Measurements from ENCODE around the gene GCHFR.

GCHFR gene

DNA sequence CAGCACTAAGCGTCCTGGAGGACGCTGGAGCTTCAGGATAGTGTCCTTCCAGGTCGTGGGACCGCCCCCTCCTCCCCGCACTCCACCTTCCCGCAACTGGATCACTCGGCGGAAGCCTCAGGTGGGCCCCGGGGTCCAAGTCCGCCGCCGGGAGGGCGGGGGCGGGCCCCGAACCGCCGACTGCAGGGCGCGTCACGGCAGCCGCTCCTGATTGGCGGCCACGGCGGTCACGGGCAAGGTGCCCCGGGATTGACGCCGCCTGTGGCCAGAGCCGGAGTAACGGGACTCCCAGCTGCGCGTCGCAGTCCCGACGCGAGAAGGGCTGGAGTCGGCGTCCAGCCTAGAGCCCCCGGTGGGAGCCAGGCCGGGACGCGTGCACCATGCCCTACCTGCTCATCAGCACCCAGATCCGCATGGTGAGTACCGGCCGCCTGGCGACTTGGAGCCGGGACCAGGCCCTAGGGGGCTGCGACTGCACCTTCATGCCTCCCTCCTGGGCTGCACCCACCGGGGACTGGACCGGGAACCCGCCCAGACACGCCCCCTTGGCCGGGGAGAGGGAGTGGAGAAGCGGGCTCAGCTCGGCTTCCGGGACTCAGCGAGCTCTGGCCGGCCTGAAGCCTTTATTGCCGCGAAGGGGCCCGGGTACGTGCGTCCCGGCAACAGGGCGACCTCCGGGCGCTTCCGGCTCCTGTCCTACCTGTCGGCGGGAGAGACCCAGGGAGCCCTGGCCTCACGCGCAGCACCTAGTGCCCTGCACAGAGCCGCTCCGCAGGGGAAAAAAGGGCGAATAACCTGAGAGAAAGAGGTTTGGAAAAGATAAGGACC, at the start of gene GCHFR:
Gene GCHFR (plus strand): TSS at position 268 of the 828 bp plus-strand sequence. CDS start 113 bp downstream, at position 381.
- H3K36me3 ChIP-seq (ENCODE audit: control insufficient read depth, insufficient read depth, low read length): peaks cover 4% of the 10 kb centered on the region
- H3K4me1 ChIP-seq (ENCODE audit: control insufficient read depth, insufficient read depth, low read length): peaks cover 28% of the 10 kb centered on the region
- 0 out of 2 replicates have a peak, but pooled peaks cover 3% of the 10 kb centered on the region for H3K27me3 ChIP-seq (ENCODE audit: control insufficient read depth, insufficient read depth, low read length)
- peak within 1 kb of the TSS; percentile 76 for H3K4me3 ChIP-seq (ENCODE audit: low read depth, low read length)
- H3K9me3 ChIP-seq (ENCODE audit: control insufficient read depth, insufficient read depth, low read length): no peaks in the 10 kb centered on the region
- peak within 1 kb of the TSS; percentile 68 for H3K27ac ChIP-seq (ENCODE audit: low read depth, low read length)
- H3K9ac ChIP-seq (ENCODE audit: low read depth, low read length): peak within 1 kb of the TSS; percentile 61

DNA sequence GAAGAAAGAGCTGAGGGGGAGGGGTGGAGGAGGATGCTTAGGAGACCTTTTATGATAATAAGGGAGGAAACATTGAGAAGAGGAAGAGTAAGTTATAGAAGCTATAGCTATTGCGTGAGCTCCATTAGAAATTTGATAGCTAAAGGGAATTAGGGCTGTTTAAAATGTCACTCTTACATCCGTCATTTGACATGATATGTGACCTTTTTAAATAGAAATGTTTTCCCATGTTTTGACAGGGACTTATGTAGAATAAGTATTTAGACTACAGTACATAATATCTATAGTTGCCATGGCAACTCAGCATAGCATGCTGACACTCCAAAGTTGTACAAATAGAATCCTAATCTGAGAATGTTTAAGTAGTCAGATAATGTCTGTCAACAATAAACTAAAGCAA, 49.7 kb upstream of the GCHFR start:
- H3K9me3 ChIP-seq (ENCODE audit: control insufficient read depth, insufficient read depth, low read length): no peaks in the 10 kb centered on the region
- H3K9ac ChIP-seq (ENCODE audit: low read depth, low read length): no peak overlapping the region
- no peaks in the 10 kb centered on the region for H3K27me3 ChIP-seq (ENCODE audit: control insufficient read depth, insufficient read depth, low read length)
- H3K27ac ChIP-seq (ENCODE audit: low read depth, low read length): no peak overlapping the region
- H3K36me3 ChIP-seq (ENCODE audit: control insufficient read depth, insufficient read depth, low read length): peaks cover 72% of the 10 kb centered on the region
- H3K4me1 ChIP-seq (ENCODE audit: control insufficient read depth, insufficient read depth, low read length): no peaks in the 10 kb centered on the region
- H3K4me3 ChIP-seq (ENCODE audit: low read depth, low read length): no peak overlapping the region

- no peaks in the 10 kb centered on the region for H3K27me3 ChIP-seq (ENCODE audit: control insufficient read depth, insufficient read depth, low read length)
- no peak overlapping the region for H3K4me3 ChIP-seq (ENCODE audit: low read depth, low read length)
- H3K36me3 ChIP-seq (ENCODE audit: control insufficient read depth, insufficient read depth, low read length): peaks cover 73% of the 10 kb centered on the region
- no peak overlapping the region for H3K27ac ChIP-seq (ENCODE audit: low read depth, low read length)
- H3K4me1 ChIP-seq (ENCODE audit: control insufficient read depth, insufficient read depth, low read length): no peaks in the 10 kb centered on the region
- H3K9ac ChIP-seq (ENCODE audit: low read depth, low read length): no peak overlapping the region
- H3K9me3 ChIP-seq (ENCODE audit: control insufficient read depth, insufficient read depth, low read length): no peaks in the 10 kb centered on the region
Observed at GRCh38 chr15:40716165-40716564, 47.7 kb upstream of the GCHFR start.

DNA sequence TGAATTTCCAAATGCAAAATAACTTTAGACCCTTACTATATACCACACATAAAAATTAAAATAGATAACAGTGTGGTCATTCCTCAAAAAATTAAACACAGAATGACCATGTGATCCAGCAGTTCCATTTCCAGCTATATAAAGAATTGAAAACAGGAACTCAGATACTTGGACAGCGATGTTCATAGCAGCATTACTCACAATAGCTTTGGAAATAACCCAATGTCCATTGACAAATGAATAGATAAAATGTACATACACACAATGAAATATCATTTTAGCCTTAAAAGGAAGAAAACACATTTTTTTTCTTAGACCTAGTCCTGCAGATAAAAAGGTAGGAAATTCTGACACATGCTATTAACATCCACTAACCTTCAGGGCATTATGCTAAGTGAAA, 42.2 kb upstream of the GCHFR start:
- Histone ChIP-seq H3K4me1 (ENCODE audit: control insufficient read depth, insufficient read depth, low read length) (no peaks in the 10 kb centered on the region), H3K4me3 (ENCODE audit: low read depth, low read length) (no peak overlapping the region), H3K36me3 (ENCODE audit: control insufficient read depth, insufficient read depth, low read length) (peaks cover 57% of the 10 kb centered on the region), H3K27ac (ENCODE audit: low read depth, low read length) (no peak overlapping the region), H3K9me3 (ENCODE audit: control insufficient read depth, insufficient read depth, low read length) (no peaks in the 10 kb centered on the region), H3K9ac (ENCODE audit: low read depth, low read length) (no peak overlapping the region), H3K27me3 (ENCODE audit: control insufficient read depth, insufficient read depth, low read length) (no peaks in the 10 kb centered on the region)

GRCh38 chr15:40722354-40722753, 41.5 kb upstream of the GCHFR start:
- Histone ChIP-seq H3K9me3 (ENCODE audit: control insufficient read depth, insufficient read depth, low read length) (no peaks in the 10 kb centered on the region), H3K4me3 (ENCODE audit: low read depth, low read length) (no peak overlapping the region), H3K9ac (ENCODE audit: low read depth, low read length) (no peak overlapping the region), H3K4me1 (ENCODE audit: control insufficient read depth, insufficient read depth, low read length) (no peaks in the 10 kb centered on the region), H3K27ac (ENCODE audit: low read depth, low read length) (no peak overlapping the region), H3K36me3 (ENCODE audit: control insufficient read depth, insufficient read depth, low read length) (peaks cover 55% of the 10 kb centered on the region), H3K27me3 (ENCODE audit: control insufficient read depth, insufficient read depth, low read length) (no peaks in the 10 kb centered on the region)

GRCh38 chr15:40722934-40723333, 40.9 kb upstream of the GCHFR start:
- Histone ChIP-seq H3K27ac (ENCODE audit: low read depth, low read length) (no peak overlapping the region), H3K27me3 (ENCODE audit: control insufficient read depth, insufficient read depth, low read length) (no peaks in the 10 kb centered on the region), H3K36me3 (ENCODE audit: control insufficient read depth, insufficient read depth, low read length) (peaks cover 52% of the 10 kb centered on the region), H3K4me1 (ENCODE audit: control insufficient read depth, insufficient read depth, low read length) (no peaks in the 10 kb centered on the region), H3K9me3 (ENCODE audit: control insufficient read depth, insufficient read depth, low read length) (no peaks in the 10 kb centered on the region), H3K9ac (ENCODE audit: low read depth, low read length) (no peak overlapping the region), H3K4me3 (ENCODE audit: low read depth, low read length) (no peak overlapping the region)

GRCh38 chr15:40723919-40724318, 39.9 kb upstream of the GCHFR start:
- Histone ChIP-seq H3K4me1 (ENCODE audit: control insufficient read depth, insufficient read depth, low read length) (no peaks in the 10 kb centered on the region), H3K27ac (ENCODE audit: low read depth, low read length) (no peak overlapping the region), H3K4me3 (ENCODE audit: low read depth, low read length) (no peak overlapping the region), H3K27me3 (ENCODE audit: control insufficient read depth, insufficient read depth, low read length) (no peaks in the 10 kb centered on the region), H3K9me3 (ENCODE audit: control insufficient read depth, insufficient read depth, low read length) (no peaks in the 10 kb centered on the region), H3K9ac (ENCODE audit: low read depth, low read length) (no peak overlapping the region), H3K36me3 (ENCODE audit: control insufficient read depth, insufficient read depth, low read length) (peaks cover 53% of the 10 kb centered on the region)

DNA sequence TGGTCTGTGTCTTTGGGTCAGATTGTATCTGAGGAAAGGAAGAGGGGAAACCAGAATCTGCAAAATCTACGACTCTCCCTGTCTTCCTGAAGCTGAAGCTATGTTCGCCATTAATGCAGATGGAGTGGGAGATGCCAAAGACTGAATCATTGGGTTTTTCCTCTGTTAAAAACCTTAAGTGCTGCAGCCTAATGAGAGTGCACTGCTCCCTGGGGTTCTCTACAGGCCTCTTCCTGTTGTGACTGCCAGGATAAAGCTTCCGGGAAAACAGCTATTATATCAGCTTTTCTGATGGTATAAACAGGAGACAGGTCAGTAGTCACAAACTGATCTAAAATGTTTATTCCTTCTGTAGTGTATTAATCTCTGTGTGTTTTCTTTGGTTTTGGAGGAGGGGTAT, 32.8 kb upstream of the GCHFR start:
- no peaks in the 10 kb centered on the region for H3K27me3 ChIP-seq (ENCODE audit: control insufficient read depth, insufficient read depth, low read length)
- no peak overlapping the region for H3K9ac ChIP-seq (ENCODE audit: low read depth, low read length)
- H3K4me3 ChIP-seq (ENCODE audit: low read depth, low read length): no peak overlapping the region
- peak overlapping the region; percentile 73 for H3K27ac ChIP-seq (ENCODE audit: low read depth, low read length)
- H3K4me1 ChIP-seq (ENCODE audit: control insufficient read depth, insufficient read depth, low read length): no peaks in the 10 kb centered on the region
- H3K9me3 ChIP-seq (ENCODE audit: control insufficient read depth, insufficient read depth, low read length): no peaks in the 10 kb centered on the region
- peaks cover 68% of the 10 kb centered on the region for H3K36me3 ChIP-seq (ENCODE audit: control insufficient read depth, insufficient read depth, low read length)

- H3K9ac ChIP-seq (ENCODE audit: low read depth, low read length): no peak overlapping the region
- peak overlapping the region; percentile 20 for H3K27ac ChIP-seq (ENCODE audit: low read depth, low read length)
- no peaks in the 10 kb centered on the region for H3K9me3 ChIP-seq (ENCODE audit: control insufficient read depth, insufficient read depth, low read length)
- peaks cover 70% of the 10 kb centered on the region for H3K36me3 ChIP-seq (ENCODE audit: control insufficient read depth, insufficient read depth, low read length)
- no peaks in the 10 kb centered on the region for H3K27me3 ChIP-seq (ENCODE audit: control insufficient read depth, insufficient read depth, low read length)
- peaks cover 27% of the 10 kb centered on the region for H3K4me1 ChIP-seq (ENCODE audit: control insufficient read depth, insufficient read depth, low read length)
- no peak overlapping the region for H3K4me3 ChIP-seq (ENCODE audit: low read depth, low read length)
Observed at GRCh38 chr15:40736575-40736974, 27.3 kb upstream of the GCHFR start.

DNA sequence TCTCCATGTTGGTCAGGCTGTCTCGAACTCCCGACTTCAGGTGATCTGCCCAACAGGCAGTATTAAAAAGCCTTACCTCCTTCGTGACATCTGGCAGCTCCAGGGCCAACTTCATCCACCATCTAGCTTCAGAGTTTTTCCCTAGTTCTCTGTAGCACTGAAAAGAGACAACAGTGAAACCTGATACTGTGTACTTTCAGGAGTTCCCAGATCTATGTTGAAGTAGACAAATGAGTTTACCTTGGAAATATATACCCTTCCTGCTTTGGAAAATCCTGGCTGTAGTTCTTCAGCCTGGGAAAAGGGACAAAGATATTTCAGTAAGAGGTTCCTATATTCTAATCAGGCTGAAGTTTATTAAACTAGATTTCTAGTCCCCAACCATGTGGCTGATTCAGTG, 26.8 kb upstream of the GCHFR start:
- Histone ChIP-seq H3K27ac (ENCODE audit: low read depth, low read length) (peak overlapping the region; percentile 17), H3K4me3 (ENCODE audit: low read depth, low read length) (no peak overlapping the region), H3K9ac (ENCODE audit: low read depth, low read length) (no peak overlapping the region)

DNA sequence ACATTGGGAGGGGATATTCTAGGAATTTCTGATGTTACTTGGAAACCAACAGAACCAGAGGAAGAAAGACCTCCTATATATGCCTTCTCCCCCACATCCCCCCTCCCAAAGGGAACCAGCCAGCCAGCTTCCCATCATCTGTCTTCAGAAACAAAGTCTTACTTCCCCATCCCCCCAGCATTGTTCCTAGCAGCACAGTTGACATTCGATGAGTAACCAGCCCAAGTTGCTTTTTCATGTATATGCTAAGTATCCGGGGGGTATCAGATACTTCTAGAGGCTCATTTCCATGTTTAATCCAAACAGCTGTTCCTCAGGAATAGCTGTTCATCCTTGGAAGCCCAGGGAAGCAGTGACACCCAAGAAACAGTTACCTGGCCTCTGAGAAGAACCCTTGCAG, 24.8 kb upstream of the GCHFR start:
- H3K36me3 ChIP-seq (ENCODE audit: control insufficient read depth, insufficient read depth, low read length): peaks cover 72% of the 10 kb centered on the region
- no peaks in the 10 kb centered on the region for H3K27me3 ChIP-seq (ENCODE audit: control insufficient read depth, insufficient read depth, low read length)
- no peaks in the 10 kb centered on the region for H3K9me3 ChIP-seq (ENCODE audit: control insufficient read depth, insufficient read depth, low read length)
- peaks cover 27% of the 10 kb centered on the region for H3K4me1 ChIP-seq (ENCODE audit: control insufficient read depth, insufficient read depth, low read length)
- no peak overlapping the region for H3K9ac ChIP-seq (ENCODE audit: low read depth, low read length)
- peak overlapping the region; percentile 9; the same call in 1 of the 2 replicates for H3K4me3 ChIP-seq (ENCODE audit: low read depth, low read length)
- peak overlapping the region; percentile 83 for H3K27ac ChIP-seq (ENCODE audit: low read depth, low read length)

More for the DNA sequence above, 26.8 kb upstream of the GCHFR start:
- Histone ChIP-seq H3K36me3 (ENCODE audit: control insufficient read depth, insufficient read depth, low read length) (peaks cover 66% of the 10 kb centered on the region), H3K27me3 (ENCODE audit: control insufficient read depth, insufficient read depth, low read length) (no peaks in the 10 kb centered on the region), H3K9me3 (ENCODE audit: control insufficient read depth, insufficient read depth, low read length) (no peaks in the 10 kb centered on the region), H3K4me1 (ENCODE audit: control insufficient read depth, insufficient read depth, low read length) (peaks cover 27% of the 10 kb centered on the region)

Measured in HUES48 (cell line).